ENCODE data around the gene KCNRG. TPM values are rescaled to one million over a fixed set of nuclear protein-coding genes. Genes with fewer than 3 reads are reported as not detected.
"Not testable (repeated sequence)": the region's sequence is repeated elsewhere in the genome, so short reads cannot be mapped to it uniquely, and the experiment has no call there.

Gene KCNRG
- total RNA-seq, 1 donor from 2014 or later: not detected

DNA sequence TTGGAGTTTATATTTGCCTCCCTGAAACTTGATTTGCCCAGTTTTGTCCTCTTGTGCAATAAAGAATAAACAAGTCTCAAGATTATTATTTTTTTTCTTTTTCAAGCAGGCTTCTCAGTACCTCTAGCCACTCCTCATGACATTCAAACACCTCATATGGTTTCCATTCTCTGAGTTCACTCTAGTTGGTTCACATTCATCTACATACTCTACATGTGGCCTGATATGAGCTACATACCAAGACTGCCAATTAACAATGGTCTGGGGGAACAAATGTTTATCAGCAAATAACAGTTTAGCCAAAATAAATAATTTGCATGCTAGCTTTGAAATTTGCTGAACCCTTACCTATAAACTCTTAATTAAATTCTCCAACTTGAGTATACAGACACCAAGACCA lies 22.5 kb downstream of the KCNRG start:
- DNase-seq (ENCODE audit: extremely low spot score in 2 of 2): no peak
- no peaks in the 10 kb centered on the region for H3K36me3 ChIP-seq
- TF ChIP-seq POLR2A (IDR thresholded peaks at IDR 0.05) (no peak), POLR2AphosphoS5 (IDR thresholded peaks at IDR 0.05; ENCODE audit: insufficient read depth in 1 of 2, low read depth in 1 of 2) (no peak)
- TF ChIP-seq, protein P1, sequence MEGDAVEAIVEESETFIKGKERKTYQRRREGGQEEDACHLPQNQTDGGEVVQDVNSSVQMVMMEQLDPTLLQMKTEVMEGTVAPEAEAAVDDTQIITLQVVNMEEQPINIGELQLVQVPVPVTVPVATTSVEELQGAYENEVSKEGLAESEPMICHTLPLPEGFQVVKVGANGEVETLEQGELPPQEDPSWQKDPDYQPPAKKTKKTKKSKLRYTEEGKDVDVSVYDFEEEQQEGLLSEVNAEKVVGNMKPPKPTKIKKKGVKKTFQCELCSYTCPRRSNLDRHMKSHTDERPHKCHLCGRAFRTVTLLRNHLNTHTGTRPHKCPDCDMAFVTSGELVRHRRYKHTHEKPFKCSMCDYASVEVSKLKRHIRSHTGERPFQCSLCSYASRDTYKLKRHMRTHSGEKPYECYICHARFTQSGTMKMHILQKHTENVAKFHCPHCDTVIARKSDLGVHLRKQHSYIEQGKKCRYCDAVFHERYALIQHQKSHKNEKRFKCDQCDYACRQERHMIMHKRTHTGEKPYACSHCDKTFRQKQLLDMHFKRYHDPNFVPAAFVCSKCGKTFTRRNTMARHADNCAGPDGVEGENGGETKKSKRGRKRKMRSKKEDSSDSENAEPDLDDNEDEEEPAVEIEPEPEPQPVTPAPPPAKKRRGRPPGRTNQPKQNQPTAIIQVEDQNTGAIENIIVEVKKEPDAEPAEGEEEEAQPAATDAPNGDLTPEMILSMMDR (IDR thresholded peaks at IDR 0.05): no peak
- no peak overlapping the region for H3K4me3 ChIP-seq
- H3K27me3 ChIP-seq: no peaks in the 10 kb centered on the region
- no peak overlapping the region for H3K27ac ChIP-seq
- no peaks in the 10 kb centered on the region for H3K9me3 ChIP-seq
- intact Hi-C loops (cut with DNase I): no loop called here
- H3K4me1 ChIP-seq: no peaks in the 10 kb centered on the region

- Histone ChIP-seq H3K4me1 (no peaks in the 10 kb centered on the region), H3K27ac (no peak overlapping the region), H3K27me3 (no peaks in the 10 kb centered on the region), H3K4me3 (no peak overlapping the region), H3K9me3 (no peaks in the 10 kb centered on the region), H3K36me3 (no peaks in the 10 kb centered on the region)
- TF ChIP-seq POLR2A (IDR thresholded peaks at IDR 0.05) (no peak), POLR2AphosphoS5 (IDR thresholded peaks at IDR 0.05; ENCODE audit: insufficient read depth in 1 of 2, low read depth in 1 of 2) (no peak)
- TF ChIP-seq, protein P1 (IDR thresholded peaks at IDR 0.05): no peak
- intact Hi-C loops (cut with DNase I): no loop called here
- no peak for DNase-seq (ENCODE audit: extremely low spot score in 2 of 2)
These were observed 23.0 kb downstream of the KCNRG start for GRCh38 chr13:50038266-50038665.

- Histone ChIP-seq H3K4me1 (no peaks in the 10 kb centered on the region), H3K27ac (no peak overlapping the region), H3K4me3 (no peak overlapping the region), H3K36me3 (no peaks in the 10 kb centered on the region), H3K9me3 (no peaks in the 10 kb centered on the region), H3K27me3 (no peaks in the 10 kb centered on the region)
- intact Hi-C loops (cut with DNase I): no loop called here
- no peak for TF ChIP-seq POLR2AphosphoS5 (IDR thresholded peaks at IDR 0.05; ENCODE audit: insufficient read depth in 1 of 2, low read depth in 1 of 2)
- TF ChIP-seq, protein P1 (IDR thresholded peaks at IDR 0.05): no peak
- TF ChIP-seq POLR2A (IDR thresholded peaks at IDR 0.05): no peak
- no peak for DNase-seq (ENCODE audit: extremely low spot score in 2 of 2)
These were observed 37.2 kb downstream of the KCNRG start for GRCh38 chr13:50052478-50052877.

- Histone ChIP-seq H3K27ac (no peak overlapping the region), H3K9me3 (no peaks in the 10 kb centered on the region), H3K36me3 (no peaks in the 10 kb centered on the region), H3K4me3 (no peak overlapping the region), H3K27me3 (no peaks in the 10 kb centered on the region), H3K4me1 (no peaks in the 10 kb centered on the region)
- intact Hi-C loops (cut with DNase I): no loop called here
- TF ChIP-seq POLR2A (IDR thresholded peaks at IDR 0.05): no peak
- DNase-seq (ENCODE audit: extremely low spot score in 2 of 2): no peak
These were observed 38.6 kb downstream of the KCNRG start for GRCh38 chr13:50053844-50054243.

GRCh38 chr13:50055454-50055853 lies 40.2 kb downstream of the KCNRG start:
- Histone ChIP-seq H3K27me3 (no peaks in the 10 kb centered on the region), H3K4me1 (no peaks in the 10 kb centered on the region), H3K9me3 (no peaks in the 10 kb centered on the region), H3K27ac (no peak overlapping the region), H3K36me3 (no peaks in the 10 kb centered on the region), H3K4me3 (no peak overlapping the region)
- no peak for DNase-seq (ENCODE audit: extremely low spot score in 2 of 2)
- intact Hi-C loops (cut with DNase I): no loop called here
- TF ChIP-seq POLR2AphosphoS5 (IDR thresholded peaks at IDR 0.05; ENCODE audit: insufficient read depth in 1 of 2, low read depth in 1 of 2) (no peak), POLR2A (IDR thresholded peaks at IDR 0.05) (no peak)
- TF ChIP-seq, protein P1 (IDR thresholded peaks at IDR 0.05): no peak

DNA sequence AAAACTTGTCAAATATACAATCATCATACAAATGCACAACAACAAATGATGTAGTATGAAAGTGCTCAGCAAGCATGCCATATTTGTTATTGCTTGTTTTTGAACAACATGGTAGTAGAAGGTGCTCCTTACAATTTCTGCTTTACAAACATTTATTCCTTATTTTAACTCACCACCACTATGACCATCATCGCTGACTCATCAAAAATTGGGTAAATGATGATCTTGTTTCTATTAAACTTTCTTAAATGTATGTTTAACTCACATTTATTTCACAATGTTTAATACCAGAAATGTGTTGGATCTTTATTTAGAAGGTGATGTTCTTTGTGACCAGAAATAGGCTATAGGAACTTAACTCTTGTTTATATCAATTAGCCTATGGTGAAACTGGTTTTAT lies 45.5 kb downstream of the KCNRG start:
- Histone ChIP-seq H3K9me3 (no peaks in the 10 kb centered on the region), H3K4me3 (no peak overlapping the region), H3K27ac (no peak overlapping the region), H3K36me3 (no peaks in the 10 kb centered on the region), H3K4me1 (no peaks in the 10 kb centered on the region), H3K27me3 (no peaks in the 10 kb centered on the region)
- no peak for DNase-seq (ENCODE audit: extremely low spot score in 2 of 2)
- intact Hi-C loops (cut with DNase I): no loop called here
- TF ChIP-seq POLR2AphosphoS5 (IDR thresholded peaks at IDR 0.05; ENCODE audit: insufficient read depth in 1 of 2, low read depth in 1 of 2): no peak

DNA sequence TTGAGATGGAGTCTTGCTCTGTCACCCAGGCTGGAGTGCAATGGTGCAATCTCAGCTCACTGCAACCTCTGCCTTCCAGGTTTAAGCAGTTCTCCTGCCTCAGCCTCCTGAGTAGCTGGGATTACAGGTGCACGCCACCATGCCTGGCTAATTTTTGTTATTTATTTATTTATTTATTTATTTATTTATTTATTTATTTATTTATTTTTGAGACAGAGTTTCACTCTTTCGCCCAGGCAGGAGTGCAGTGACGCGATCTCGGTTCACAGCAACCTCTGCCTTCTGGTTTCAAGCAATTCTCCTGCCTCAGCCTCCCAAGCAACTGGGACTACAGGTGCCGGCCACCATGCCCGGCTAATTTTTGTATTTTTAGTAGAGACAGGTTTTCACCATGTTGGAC lies 47.1 kb downstream of the KCNRG start:
- H3K4me3 ChIP-seq; DNase-seq (ENCODE audit: extremely low spot score in 2 of 2); H3K27ac ChIP-seq; H3K9me3 ChIP-seq; H3K27me3 ChIP-seq; intact Hi-C loops (cut with DNase I); H3K36me3 ChIP-seq; H3K4me1 ChIP-seq: not testable (repeated sequence)
